ENCODE measurements around the gene C4orf46. TPM values are rescaled to one million over a fixed set of nuclear protein-coding genes. Genes with fewer than 3 reads are reported as not detected.
"Not testable (repeated sequence)": the region's sequence is repeated elsewhere in the genome, so short reads cannot be mapped to it uniquely, and the experiment has no call there.

C4orf46 gene
- 96.1 and 152 TPM in 2 replicates for total RNA-seq (2014; rRNA removed; shearing (Covaris generic); ENCODE audit: low replicate concordance)

GRCh38 chr4:158671665-158671914, at the start of gene C4orf46:
Gene C4orf46 (minus strand): TSS chr4:158671887. CDS start chr4:158671801, 86 bp downstream.
- Histone ChIP-seq H3K27me3 (no peaks in the 10 kb centered on the region), H3K36me3 (peaks cover 43% of the 10 kb centered on the region), H3K4me3 (peak within 1 kb of the TSS; percentile 92), H3K9me3 (no peaks in the 10 kb centered on the region)
- DNase-seq, result no peak

- Histone ChIP-seq H3K27me3 (no peaks in the 10 kb centered on the region), H3K4me3 (no peak overlapping the region), H3K9me3 (no peaks in the 10 kb centered on the region), H3K36me3 (peaks cover 100% of the 10 kb centered on the region)
- no peak for DNase-seq
These were observed 44.1 kb upstream of the C4orf46 start for GRCh38 chr4:158715802-158716201.

GRCh38 chr4:158714937-158715336, 43.2 kb upstream of the C4orf46 start:
- Histone ChIP-seq H3K36me3 (peaks cover 100% of the 10 kb centered on the region), H3K4me3 (no peak overlapping the region), H3K27me3 (no peaks in the 10 kb centered on the region), H3K9me3 (no peaks in the 10 kb centered on the region)
- no peak for DNase-seq

- H3K9me3 ChIP-seq, H3K27me3 ChIP-seq, H3K4me3 ChIP-seq, DNase-seq: not testable (repeated sequence)
- H3K36me3 ChIP-seq, result peaks cover 100% of the 10 kb centered on the region
These were observed 40.9 kb upstream of the C4orf46 start for GRCh38 chr4:158712622-158713021.

- Histone ChIP-seq H3K9me3 (no peaks in the 10 kb centered on the region), H3K36me3 (peaks cover 100% of the 10 kb centered on the region), H3K27me3 (no peaks in the 10 kb centered on the region), H3K4me3 (no peak overlapping the region)
- peak; percentile 54 for DNase-seq
These were observed 39.1 kb upstream of the C4orf46 start for GRCh38 chr4:158710814-158711213.

GRCh38 chr4:158704274-158704673, 32.6 kb upstream of the C4orf46 start:
- DNase-seq, result no peak
- peaks cover 79% of the 10 kb centered on the region for H3K36me3 ChIP-seq
- no peaks in the 10 kb centered on the region for H3K27me3 ChIP-seq
- no peak overlapping the region for H3K4me3 ChIP-seq
- H3K9me3 ChIP-seq, result no peaks in the 10 kb centered on the region

- Histone ChIP-seq H3K4me3 (no peak overlapping the region), H3K27me3 (no peaks in the 10 kb centered on the region), H3K36me3 (peaks cover 69% of the 10 kb centered on the region), H3K9me3 (no peaks in the 10 kb centered on the region)
- no peak for DNase-seq
These were observed 17.1 kb upstream of the C4orf46 start for GRCh38 chr4:158688813-158689212.

- Histone ChIP-seq H3K9me3 (no peaks in the 10 kb centered on the region), H3K4me3 (no peak overlapping the region), H3K36me3 (peaks cover 68% of the 10 kb centered on the region), H3K27me3 (no peaks in the 10 kb centered on the region)
- DNase-seq, result no peak
These were observed 10.4 kb upstream of the C4orf46 start for GRCh38 chr4:158682066-158682465.

- no peak for DNase-seq
- no peaks in the 10 kb centered on the region for H3K9me3 ChIP-seq
- peaks cover 65% of the 10 kb centered on the region for H3K36me3 ChIP-seq
These were observed 9.9 kb upstream of the C4orf46 start for GRCh38 chr4:158681629-158682028.

GRCh38 chr4:158678767-158679166, 7.1 kb upstream of the C4orf46 start:
- Histone ChIP-seq H3K9me3 (no peaks in the 10 kb centered on the region), H3K36me3 (peaks cover 41% of the 10 kb centered on the region), H3K4me3 (no peak overlapping the region), H3K27me3 (no peaks in the 10 kb centered on the region)
- no peak for DNase-seq

More at GRCh38 chr4:158681629-158682028, 9.9 kb upstream of the C4orf46 start:
- Histone ChIP-seq H3K27me3 (no peaks in the 10 kb centered on the region), H3K4me3 (no peak overlapping the region)

- Histone ChIP-seq H3K27me3 (no peaks in the 10 kb centered on the region), H3K9me3 (no peaks in the 10 kb centered on the region), H3K4me3 (no peak overlapping the region), H3K36me3 (peaks cover 21% of the 10 kb centered on the region)
- DNase-seq, result peak; percentile 66
These were observed 4.4 kb upstream of the C4orf46 start for GRCh38 chr4:158676076-158676475.

GRCh38 chr4:158673633-158674032, 1.9 kb upstream of the C4orf46 start:
- Histone ChIP-seq H3K27me3 (no peaks in the 10 kb centered on the region), H3K4me3 (peak overlapping the region; percentile 92), H3K9me3 (no peaks in the 10 kb centered on the region), H3K36me3 (peaks cover 27% of the 10 kb centered on the region)
- DNase-seq, result no peak

- peak; percentile 100 for DNase-seq
- Histone ChIP-seq H3K36me3 (peaks cover 39% of the 10 kb centered on the region), H3K4me3 (peak within 1 kb of the TSS; percentile 92), H3K27me3 (no peaks in the 10 kb centered on the region), H3K9me3 (no peaks in the 10 kb centered on the region)
These were observed 474 bp upstream of the C4orf46 start, which contains the start of gene ETFDH for GRCh38 chr4:158671915-158672806. Gene ETFDH (plus strand): TSS chr4:158672296. CDS start chr4:158672457, 161 bp downstream.

GRCh38 chr4:158670975-158671664, 567 bp downstream of the C4orf46 start:
- DNase-seq, result peak; percentile 98
- Histone ChIP-seq H3K4me3 (peak overlapping the region; percentile 92), H3K36me3 (peaks cover 47% of the 10 kb centered on the region), H3K9me3 (no peaks in the 10 kb centered on the region), H3K27me3 (no peaks in the 10 kb centered on the region)

- no peaks in the 10 kb centered on the region for H3K27me3 ChIP-seq
- no peaks in the 10 kb centered on the region for H3K9me3 ChIP-seq
- peak overlapping the region; percentile 1; the same call in 1 of the 2 replicates for H3K4me3 ChIP-seq
- DNase-seq, result no peak
- peaks cover 62% of the 10 kb centered on the region for H3K36me3 ChIP-seq
These were observed 2.4 kb downstream of the C4orf46 start for GRCh38 chr4:158669310-158669709.

- peak; percentile 76 for DNase-seq
- no peaks in the 10 kb centered on the region for H3K27me3 ChIP-seq
- H3K9me3 ChIP-seq, result no peaks in the 10 kb centered on the region
- peaks cover 62% of the 10 kb centered on the region for H3K36me3 ChIP-seq
- no peak overlapping the region for H3K4me3 ChIP-seq
These were observed 4.0 kb downstream of the C4orf46 start for GRCh38 chr4:158667651-158668198.

- no peaks in the 10 kb centered on the region for H3K9me3 ChIP-seq
- H3K4me3 ChIP-seq, result no peak overlapping the region
- no peaks in the 10 kb centered on the region for H3K27me3 ChIP-seq
- DNase-seq, result no peak
- H3K36me3 ChIP-seq, result peaks cover 62% of the 10 kb centered on the region
These were observed 4.8 kb downstream of the C4orf46 start for GRCh38 chr4:158666892-158667291.

Data from MG63 (cell line).